Measurements from ENCODE around the gene CYP3A5.

CYP3A5 gene

DNA sequence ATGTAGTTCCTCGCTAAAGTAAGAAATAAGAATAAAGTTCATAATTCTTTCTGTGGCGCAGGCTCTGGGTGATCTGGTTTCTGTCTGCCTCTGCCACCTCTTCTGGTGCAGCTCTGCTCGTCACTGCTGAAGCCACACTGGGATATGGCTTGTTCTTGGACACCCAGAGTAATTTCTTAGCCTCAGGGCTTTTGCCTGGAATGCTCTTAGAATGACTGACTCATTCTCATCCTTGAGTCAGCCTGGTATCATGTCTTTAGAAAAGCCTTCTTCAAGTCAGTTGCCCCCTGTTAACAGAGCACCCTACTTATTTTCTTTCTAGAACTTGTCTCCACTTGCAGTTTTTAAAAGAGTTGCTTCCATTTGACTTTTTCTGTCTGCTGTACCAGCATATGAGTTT lies 61.1 kb downstream of the CYP3A5 start:
- CTCF ChIA-PET: no interaction called here
- no peaks in the 10 kb centered on the region for H3K4me1 ChIP-seq (ENCODE audit: control insufficient read depth, insufficient read depth, low read length)
- no peak overlapping the region for H3K27ac ChIP-seq (ENCODE audit: extremely low read depth, low read depth, low read length)
- H3K36me3 ChIP-seq (ENCODE audit: control insufficient read depth in 2 of 2, insufficient read depth in 1 of 2, low read length in 2 of 2): peaks cover 25 to 57% of the 10 kb centered on the region in 2 experiments
- no peak for TF ChIP-seq SALL2 (tag by site-specific recombination; IDR thresholded peaks at IDR 0.05; ENCODE audit: borderline replicate concordance)
- TF ChIP-seq KLF10 (tag by site-specific recombination; IDR thresholded peaks at IDR 0.05): no peak
- TF ChIP-seq ZNF501 (tag by site-specific recombination; IDR thresholded peaks at IDR 0.05): no peak
- no peak for TF ChIP-seq ZFHX2 (tag by site-specific recombination; conservative IDR thresholded peaks at IDR 0.05)
- TF ChIP-seq, protein P1, sequence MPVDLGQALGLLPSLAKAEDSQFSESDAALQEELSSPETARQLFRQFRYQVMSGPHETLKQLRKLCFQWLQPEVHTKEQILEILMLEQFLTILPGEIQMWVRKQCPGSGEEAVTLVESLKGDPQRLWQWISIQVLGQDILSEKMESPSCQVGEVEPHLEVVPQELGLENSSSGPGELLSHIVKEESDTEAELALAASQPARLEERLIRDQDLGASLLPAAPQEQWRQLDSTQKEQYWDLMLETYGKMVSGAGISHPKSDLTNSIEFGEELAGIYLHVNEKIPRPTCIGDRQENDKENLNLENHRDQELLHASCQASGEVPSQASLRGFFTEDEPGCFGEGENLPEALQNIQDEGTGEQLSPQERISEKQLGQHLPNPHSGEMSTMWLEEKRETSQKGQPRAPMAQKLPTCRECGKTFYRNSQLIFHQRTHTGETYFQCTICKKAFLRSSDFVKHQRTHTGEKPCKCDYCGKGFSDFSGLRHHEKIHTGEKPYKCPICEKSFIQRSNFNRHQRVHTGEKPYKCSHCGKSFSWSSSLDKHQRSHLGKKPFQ (tag by site-specific recombination; IDR thresholded peaks at IDR 0.05): no peak
- TF ChIP-seq, protein P2, sequence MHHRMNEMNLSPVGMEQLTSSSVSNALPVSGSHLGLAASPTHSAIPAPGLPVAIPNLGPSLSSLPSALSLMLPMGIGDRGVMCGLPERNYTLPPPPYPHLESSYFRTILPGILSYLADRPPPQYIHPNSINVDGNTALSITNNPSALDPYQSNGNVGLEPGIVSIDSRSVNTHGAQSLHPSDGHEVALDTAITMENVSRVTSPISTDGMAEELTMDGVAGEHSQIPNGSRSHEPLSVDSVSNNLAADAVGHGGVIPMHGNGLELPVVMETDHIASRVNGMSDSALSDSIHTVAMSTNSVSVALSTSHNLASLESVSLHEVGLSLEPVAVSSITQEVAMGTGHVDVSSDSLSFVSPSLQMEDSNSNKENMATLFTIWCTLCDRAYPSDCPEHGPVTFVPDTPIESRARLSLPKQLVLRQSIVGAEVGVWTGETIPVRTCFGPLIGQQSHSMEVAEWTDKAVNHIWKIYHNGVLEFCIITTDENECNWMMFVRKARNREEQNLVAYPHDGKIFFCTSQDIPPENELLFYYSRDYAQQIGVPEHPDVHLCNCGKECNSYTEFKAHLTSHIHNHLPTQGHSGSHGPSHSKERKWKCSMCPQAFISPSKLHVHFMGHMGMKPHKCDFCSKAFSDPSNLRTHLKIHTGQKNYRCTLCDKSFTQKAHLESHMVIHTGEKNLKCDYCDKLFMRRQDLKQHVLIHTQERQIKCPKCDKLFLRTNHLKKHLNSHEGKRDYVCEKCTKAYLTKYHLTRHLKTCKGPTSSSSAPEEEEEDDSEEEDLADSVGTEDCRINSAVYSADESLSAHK (tag by site-specific recombination; IDR thresholded peaks at IDR 0.05): no peak
- TF ChIP-seq ZNF660 (tag by site-specific recombination; IDR thresholded peaks at IDR 0.05): no peak
- no peak for TF ChIP-seq ZNF555 (tag by site-specific recombination; conservative IDR thresholded peaks at IDR 0.05)
- TF ChIP-seq, protein P3, sequence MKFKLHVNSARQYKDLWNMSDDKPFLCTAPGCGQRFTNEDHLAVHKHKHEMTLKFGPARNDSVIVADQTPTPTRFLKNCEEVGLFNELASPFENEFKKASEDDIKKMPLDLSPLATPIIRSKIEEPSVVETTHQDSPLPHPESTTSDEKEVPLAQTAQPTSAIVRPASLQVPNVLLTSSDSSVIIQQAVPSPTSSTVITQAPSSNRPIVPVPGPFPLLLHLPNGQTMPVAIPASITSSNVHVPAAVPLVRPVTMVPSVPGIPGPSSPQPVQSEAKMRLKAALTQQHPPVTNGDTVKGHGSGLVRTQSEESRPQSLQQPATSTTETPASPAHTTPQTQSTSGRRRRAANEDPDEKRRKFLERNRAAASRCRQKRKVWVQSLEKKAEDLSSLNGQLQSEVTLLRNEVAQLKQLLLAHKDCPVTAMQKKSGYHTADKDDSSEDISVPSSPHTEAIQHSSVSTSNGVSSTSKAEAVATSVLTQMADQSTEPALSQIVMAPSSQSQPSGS (tag by site-specific recombination; IDR thresholded peaks at IDR 0.05; ENCODE audit: low read depth): no peak
- no peak for TF ChIP-seq ZEB2 (tag by site-specific recombination; IDR thresholded peaks at IDR 0.05)
- TF ChIP-seq, protein P4, sequence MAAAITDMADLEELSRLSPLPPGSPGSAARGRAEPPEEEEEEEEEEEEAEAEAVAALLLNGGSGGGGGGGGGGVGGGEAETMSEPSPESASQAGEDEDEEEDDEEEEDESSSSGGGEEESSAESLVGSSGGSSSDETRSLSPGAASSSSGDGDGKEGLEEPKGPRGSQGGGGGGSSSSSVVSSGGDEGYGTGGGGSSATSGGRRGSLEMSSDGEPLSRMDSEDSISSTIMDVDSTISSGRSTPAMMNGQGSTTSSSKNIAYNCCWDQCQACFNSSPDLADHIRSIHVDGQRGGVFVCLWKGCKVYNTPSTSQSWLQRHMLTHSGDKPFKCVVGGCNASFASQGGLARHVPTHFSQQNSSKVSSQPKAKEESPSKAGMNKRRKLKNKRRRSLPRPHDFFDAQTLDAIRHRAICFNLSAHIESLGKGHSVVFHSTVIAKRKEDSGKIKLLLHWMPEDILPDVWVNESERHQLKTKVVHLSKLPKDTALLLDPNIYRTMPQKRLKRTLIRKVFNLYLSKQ (tag by site-specific recombination; IDR thresholded peaks at IDR 0.05; ENCODE audit: borderline replicate concordance): no peak
- TF ChIP-seq, protein P5, sequence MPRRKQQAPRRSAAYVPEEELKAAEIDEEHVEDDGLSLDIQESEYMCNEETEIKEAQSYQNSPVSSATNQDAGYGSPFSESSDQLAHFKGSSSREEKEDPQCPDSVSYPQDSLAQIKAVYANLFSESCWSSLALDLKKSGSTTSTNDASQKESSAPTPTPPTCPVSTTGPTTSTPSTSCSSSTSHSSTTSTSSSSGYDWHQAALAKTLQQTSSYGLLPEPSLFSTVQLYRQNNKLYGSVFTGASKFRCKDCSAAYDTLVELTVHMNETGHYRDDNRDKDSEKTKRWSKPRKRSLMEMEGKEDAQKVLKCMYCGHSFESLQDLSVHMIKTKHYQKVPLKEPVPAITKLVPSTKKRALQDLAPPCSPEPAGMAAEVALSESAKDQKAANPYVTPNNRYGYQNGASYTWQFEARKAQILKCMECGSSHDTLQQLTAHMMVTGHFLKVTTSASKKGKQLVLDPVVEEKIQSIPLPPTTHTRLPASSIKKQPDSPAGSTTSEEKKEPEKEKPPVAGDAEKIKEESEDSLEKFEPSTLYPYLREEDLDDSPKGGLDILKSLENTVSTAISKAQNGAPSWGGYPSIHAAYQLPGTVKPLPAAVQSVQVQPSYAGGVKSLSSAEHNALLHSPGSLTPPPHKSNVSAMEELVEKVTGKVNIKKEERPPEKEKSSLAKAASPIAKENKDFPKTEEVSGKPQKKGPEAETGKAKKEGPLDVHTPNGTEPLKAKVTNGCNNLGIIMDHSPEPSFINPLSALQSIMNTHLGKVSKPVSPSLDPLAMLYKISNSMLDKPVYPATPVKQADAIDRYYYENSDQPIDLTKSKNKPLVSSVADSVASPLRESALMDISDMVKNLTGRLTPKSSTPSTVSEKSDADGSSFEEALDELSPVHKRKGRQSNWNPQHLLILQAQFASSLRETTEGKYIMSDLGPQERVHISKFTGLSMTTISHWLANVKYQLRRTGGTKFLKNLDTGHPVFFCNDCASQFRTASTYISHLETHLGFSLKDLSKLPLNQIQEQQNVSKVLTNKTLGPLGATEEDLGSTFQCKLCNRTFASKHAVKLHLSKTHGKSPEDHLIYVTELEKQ (tag by site-specific recombination; IDR thresholded peaks at IDR 0.05; ENCODE audit: borderline replicate concordance): no peak
- H3K4me3 ChIP-seq (ENCODE audit: low read depth, low read length): no peak overlapping the region
- POLR2A ChIA-PET: no interaction called here
- H3K9me3 ChIP-seq (ENCODE audit: control insufficient read depth, insufficient read depth, low read depth, low read length): no peaks in the 10 kb centered on the region

DNA sequence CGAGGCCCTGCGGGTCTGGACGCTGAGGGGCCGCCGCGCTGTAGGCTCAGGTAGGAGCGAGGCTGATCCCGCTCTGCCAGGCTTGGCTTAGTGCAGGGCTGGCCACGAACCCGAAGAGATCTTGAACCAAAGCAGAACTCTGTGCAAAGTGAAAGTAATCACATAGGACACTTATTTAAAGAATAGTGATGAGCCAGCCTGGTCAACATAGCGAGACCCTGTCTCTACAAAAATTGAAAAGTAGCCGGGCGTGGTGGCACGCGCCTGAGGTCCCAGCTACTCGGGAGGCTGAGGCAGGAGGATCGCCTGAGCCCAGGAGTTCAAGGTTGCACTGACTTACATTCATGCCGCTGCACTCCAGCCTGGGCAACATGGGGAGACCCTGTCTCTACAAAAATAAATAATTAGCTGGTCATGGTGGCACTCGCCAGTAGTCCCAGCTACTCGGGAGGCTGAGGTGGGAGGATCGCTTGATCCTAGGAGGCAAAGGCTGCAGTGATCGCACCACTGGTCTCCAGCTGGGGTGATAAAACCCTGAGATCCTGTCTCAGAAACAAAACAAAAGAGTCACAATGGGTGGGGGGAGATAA lies 62.5 kb downstream of the CYP3A5 start:
- POLR2A ChIA-PET: interaction anchor here (0.8 to 2.1 kb wide), 11 partner anchors 15 to 484 kb away, joined by 3 to 17 read pairs (median 4); partner anchors contain the start of genes AP4M1, CPSF4, FAM200A and MCM7
- H3K4me1 ChIP-seq (ENCODE audit: control insufficient read depth, insufficient read depth, low read length): no peaks in the 10 kb centered on the region
- peak; percentile 61 for TF ChIP-seq ZIC2 (tag by site-specific recombination; IDR thresholded peaks at IDR 0.05)
- TF ChIP-seq ZNF623 (tag by site-specific recombination; IDR thresholded peaks at IDR 0.05): no peak
- TF ChIP-seq ZNF146 (tag by site-specific recombination; IDR thresholded peaks at IDR 0.05): no peak
- TF ChIP-seq, protein P3 (tag by site-specific recombination; IDR thresholded peaks at IDR 0.05; ENCODE audit: low read depth): no peak
- no peak for TF ChIP-seq ZNF785 (tag by site-specific recombination; IDR thresholded peaks at IDR 0.05)
- TF ChIP-seq ZNF112 (tag by site-specific recombination; IDR thresholded peaks at IDR 0.05): no peak
- TF ChIP-seq ZNF292 (tag by site-specific recombination; IDR thresholded peaks at IDR 0.05; ENCODE audit: borderline replicate concordance, low read depth): no peak
- 0 out of 2 replicates have a peak, but pooled peaks have one; percentile 19 for TF ChIP-seq ZNF121 (tag by site-specific recombination; IDR thresholded peaks at IDR 0.05)
- H3K27ac ChIP-seq (ENCODE audit: extremely low read depth, low read depth, low read length): peak overlapping the region; percentile 71
- peaks cover 20 to 43% of the 10 kb centered on the region in 2 experiments for H3K36me3 ChIP-seq (ENCODE audit: control insufficient read depth in 2 of 2, insufficient read depth in 1 of 2, low read length in 2 of 2)
- CTCF ChIA-PET: interaction anchor here (0.6 to 1.2 kb wide), 5 partner anchors 44 to 439 kb away, joined by 3 to 5 read pairs (median 3); partner anchors contain the start of gene FAM200A
- H3K9me3 ChIP-seq (ENCODE audit: control insufficient read depth, insufficient read depth, low read depth, low read length): no peaks in the 10 kb centered on the region
- H3K4me3 ChIP-seq (ENCODE audit: low read depth, low read length): peak overlapping the region; percentile 93
